PC-3 (cell line): ENCODE results near the gene FRMD4B. TPM values are rescaled to one million over a fixed set of nuclear protein-coding genes. Genes with fewer than 3 reads are reported as not detected.

Experiments used
- ATAC-seq: fragments of 200-7000 bp; cut with Tn5 transposase; 2 replicates; pipeline ENCODE4 v1.9.1; 2020; ENCODE audit warnings: mild to moderate bottlenecking, moderate library complexity
- BruUV-seq: library from RNA; stranded (reverse); fragments of 400-500 nt; replicated peaks from 2 replicates; lab custom pipeline; 2021; lab: Mats Ljungman, UMichigan
- CTCF ChIA-PET: fragments of 300-600 bp; sonication (Branson Sonifier 250); formaldehyde crosslinking; loops from one replicate; lab custom pipeline; 2022; ENCODE audit warnings: antibody characterized with exemption; lab: Charles Lee
- POLR2A ChIA-PET: fragments of 300-600 bp; sonication (Branson Sonifier 250); formaldehyde crosslinking; loops from one replicate; lab custom pipeline; 2022; ENCODE audit warnings: antibody characterized with exemption; ENCODE audit not compliant: unreplicated experiment; lab: Charles Lee
- DNase-seq: peaks from one replicate; pipeline ENCODE4 v3.0.0-alpha.2; 2015
- H2AFZ ChIP-seq: fragments of 300-600 bp; sonication (generic); 2 replicates; pipeline ENCODE4 v1.6.0; 2016; ENCODE audit warnings: antibody characterized with exemption, low read length
- H3F3A ChIP-seq: fragments of 300-600 bp; sonication (generic); one replicate; pipeline ENCODE4 v1.6.0; 2017; ENCODE audit warnings: antibody characterized with exemption, low read length, control low read depth, mild to moderate bottlenecking; ENCODE audit not compliant: unreplicated experiment
- H3K27ac ChIP-seq: fragments of 300-600 bp; sonication (generic); 2 replicates; pipeline ENCODE4 v1.5.1; 2016; ENCODE audit warnings: mild to moderate bottlenecking, low read length
- H3K27me3 ChIP-seq: fragments of 300-600 bp; sonication (generic); 2 replicates; pipeline ENCODE4 v1.6.1; 2016; ENCODE audit warnings: low read length, mixed read lengths
- H3K36me3 ChIP-seq: fragments of 300-600 bp; sonication (generic); 2 replicates; pipeline ENCODE4 v1.6.1; 2016; ENCODE audit warnings: low read depth, mixed run types, low read length, mixed read lengths
- H3K4me1 ChIP-seq: fragments of 300-600 bp; sonication (generic); 2 replicates; pipeline ENCODE4 v1.5.1; 2016; ENCODE audit warnings: low read length; ENCODE audit not compliant: insufficient read depth
- H3K4me2 ChIP-seq: fragments of 300-600 bp; sonication (generic); 2 replicates; pipeline ENCODE4 v1.6.0; 2016; ENCODE audit warnings: low read length
- H3K4me3 ChIP-seq: fragments of 300-600 bp; sonication (generic); 2 replicates; pipeline ENCODE4 v1.5.1; 2016; ENCODE audit warnings: mild to moderate bottlenecking, low read length, mixed read lengths
- H3K79me2 ChIP-seq: fragments of 300-600 bp; sonication (generic); 2 replicates; pipeline ENCODE4 v1.6.1; 2017; ENCODE audit warnings: low read length, mixed read lengths
- H3K9ac ChIP-seq: fragments of 300-600 bp; sonication (generic); 2 replicates; pipeline ENCODE4 v1.6.0; 2016; ENCODE audit warnings: mild to moderate bottlenecking, low read length
- H3K9me2 ChIP-seq: fragments of 300-600 bp; sonication (generic); replicated peaks from 2 replicates; pipeline ENCODE4 v1.6.1; 2016; ENCODE audit warnings: mixed run types, low read length, mixed read lengths
- H3K9me3 ChIP-seq: fragments of 300-600 bp; sonication (generic); 2 replicates; pipeline ENCODE4 v1.6.1; 2016; ENCODE audit warnings: low read length, mixed read lengths
- H4K20me1 ChIP-seq: fragments of 300-600 bp; sonication (generic); 2 replicates; pipeline ENCODE4 v1.6.1; 2016; ENCODE audit warnings: low read length, mixed read lengths
- CTCF ChIP-seq: fragments of 300-600 bp; sonication (generic); conservative IDR thresholded peaks from 2 replicates; pipeline ENCODE4 v1.5.1; 2017; ENCODE audit warnings: antibody characterized with exemption, low read depth, mild to moderate bottlenecking, low read length
- EZH2 ChIP-seq: fragments of 300-600 bp; sonication (generic); IDR thresholded peaks from one replicate; pipeline ENCODE4 v1.6.1; 2017; ENCODE audit warnings: antibody characterized with exemption, mild to moderate bottlenecking, low read length; ENCODE audit not compliant: unreplicated experiment
- EZH2phosphoT487 ChIP-seq: fragments of 300-600 bp; sonication (generic); IDR thresholded peaks from 2 replicates; pipeline ENCODE4 v1.6.1; 2018; ENCODE audit warnings: mild to moderate bottlenecking, antibody characterized with exemption, low read length, borderline replicate concordance
- intact Hi-C: fragments of 100-400 bp; cut with micrococcal nuclease; formaldehyde crosslinking; loops from 2 replicates; pipeline ENCODE4 v1.9.0; 2023
- total RNA-seq: library from RNA; depleted of rRNA; stranded (reverse); fragments of >200 nt; gene quantifications from 2 replicates; pipeline ENCODE4 v1.2.3, GENCODE V29; 2014

FRMD4B gene
- total RNA-seq, 1 experiment from 2014 or later = 5.7 TPM

- no peaks in the 10 kb centered on the region for H3K9me3 ChIP-seq
Measured at GRCh38 chr3:69407908-69408307, 22.0 kb upstream of the FRMD4B start.

GRCh38 chr3:69406163-69406562 lies 20.3 kb upstream of the FRMD4B start:
- TF ChIP-seq EZH2 (no peak), EZH2phosphoT487 (no peak), CTCF (no peak)
- intact Hi-C loops = no loop called here
- H3K27ac ChIP-seq = no peak overlapping the region
- peaks cover 5% of the 10 kb centered on the region for H3K4me1 ChIP-seq
- H3K79me2 ChIP-seq = no peaks in the 10 kb centered on the region
- ChIA-PET CTCF (no interaction called here), POLR2A (no interaction called here)
- no peak overlapping the region for H3K4me2 ChIP-seq
- DNase-seq = no peak
- no peak overlapping the region for H3K9ac ChIP-seq
- no TSS peak for BruUV-seq
- H3F3A ChIP-seq = no peaks in the 10 kb centered on the region
- H3K9me2 ChIP-seq = no peaks in the 10 kb centered on the region
- H3K27me3 ChIP-seq = no peaks in the 10 kb centered on the region
- no peaks in the 10 kb centered on the region for H3K9me3 ChIP-seq
- H4K20me1 ChIP-seq = no peaks in the 10 kb centered on the region
- no peak for ATAC-seq
- no peak overlapping the region for H2AFZ ChIP-seq
- H3K36me3 ChIP-seq = no peaks in the 10 kb centered on the region
- H3K4me3 ChIP-seq = no peak overlapping the region

More at GRCh38 chr3:69407908-69408307, 22.0 kb upstream of the FRMD4B start:
- Histone ChIP-seq H3F3A (no peaks in the 10 kb centered on the region), H4K20me1 (no peaks in the 10 kb centered on the region), H3K9ac (no peak overlapping the region), H3K27ac (no peak overlapping the region), H3K4me2 (no peak overlapping the region), H2AFZ (no peak overlapping the region), H3K36me3 (no peaks in the 10 kb centered on the region), H3K9me2 (no peaks in the 10 kb centered on the region), H3K27me3 (no peaks in the 10 kb centered on the region), H3K4me1 (peaks cover 11% of the 10 kb centered on the region), H3K4me3 (no peak overlapping the region), H3K79me2 (no peaks in the 10 kb centered on the region)
- no TSS peak for BruUV-seq
- TF ChIP-seq CTCF (no peak), EZH2phosphoT487 (no peak), EZH2 (no peak)
- POLR2A ChIA-PET = no interaction called here
- intact Hi-C loops = no loop called here
- CTCF ChIA-PET = no interaction called here
- DNase-seq (no peak), ATAC-seq (no peak)

- no peak overlapping the region for H3K4me3 ChIP-seq
- H3K79me2 ChIP-seq = no peaks in the 10 kb centered on the region
- H4K20me1 ChIP-seq = no peaks in the 10 kb centered on the region
- TF ChIP-seq EZH2 (no peak), EZH2phosphoT487 (no peak), CTCF (no peak)
- no peaks in the 10 kb centered on the region for H3F3A ChIP-seq
- H3K4me2 ChIP-seq = no peak overlapping the region
- no peaks in the 10 kb centered on the region for H3K27me3 ChIP-seq
- no peak overlapping the region for H3K9ac ChIP-seq
- no peak overlapping the region for H3K27ac ChIP-seq
- no peaks in the 10 kb centered on the region for H3K4me1 ChIP-seq
- CTCF ChIA-PET = no interaction called here
- DNase-seq = no peak
- no peak overlapping the region for H2AFZ ChIP-seq
- no peaks in the 10 kb centered on the region for H3K36me3 ChIP-seq
- no peaks in the 10 kb centered on the region for H3K9me3 ChIP-seq
- POLR2A ChIA-PET = no interaction called here
- intact Hi-C loops = no loop called here
- ATAC-seq = no peak
- no peaks in the 10 kb centered on the region for H3K9me2 ChIP-seq
- BruUV-seq = no TSS peak
Measured at GRCh38 chr3:69405067-69405466, 19.2 kb upstream of the FRMD4B start.
